Peyer's patch (tissue), 4 donors: ENCODE results near the gene OR6B3.

Experiments used
- CTCF ChIP-seq, 6 experiments: fragments of 450-650 bp in 4 of 6; fragments of 200-600 bp in 2 of 6; sonication (generic) in 1 of 6; IDR thresholded peaks; one replicate each; pipeline ENCODE4 v1.5.1; 2017 to 2019; ENCODE audit warnings: antibody characterized with exemption in 6 of 6, mild to moderate bottlenecking in 3 of 6, moderate library complexity in 1 of 6
- POLR2A ChIP-seq, 2 donors: fragments of 450-650 bp; IDR thresholded peaks; one replicate each; pipeline ENCODE4 v1.5.1; 2017; ENCODE audit warnings: antibody characterized with exemption in 2 of 2, mild to moderate bottlenecking in 2 of 2, moderate library complexity in 2 of 2

GRCh38 chr2:240056678-240057077 is 3.4 kb upstream of the OR6B3 start:
- TF ChIP-seq POLR2A (IDR thresholded peaks at IDR 0.05) (no peak), CTCF (IDR thresholded peaks at IDR 0.05) (no peak)
